ENCODE measurements around the gene KLHL5. TPM values are rescaled to one million over a fixed set of nuclear protein-coding genes. Genes with fewer than 3 reads are reported as not detected.

Gene KLHL5
- total and polyA plus RNA-seq, 2 of the 4 experiments (the other 2 are of a cell fraction) = 58.8 to 97.7 TPM

DNA sequence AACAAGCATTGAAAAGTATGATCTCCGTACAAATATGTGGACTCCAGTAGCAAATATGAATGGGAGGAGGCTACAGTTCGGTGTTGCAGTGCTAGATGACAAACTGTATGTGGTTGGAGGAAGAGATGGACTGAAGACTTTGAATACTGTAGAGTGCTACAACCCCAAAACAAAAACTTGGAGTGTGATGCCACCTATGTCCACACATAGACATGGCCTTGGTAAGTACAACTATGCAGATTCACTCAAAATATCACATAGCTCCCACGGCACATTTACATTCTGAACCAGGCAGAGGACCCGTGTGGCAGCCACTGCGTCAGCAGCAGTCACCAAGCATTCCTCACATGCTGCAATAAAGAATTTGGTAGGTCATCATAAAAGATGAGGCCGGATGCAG is 41.3 kb downstream of the KLHL5 start:
- POLR2A ChIA-PET (ENCODE audit: unreplicated experiment) = no interaction called here
- no peak overlapping the region for H3K18ac ChIP-seq (ENCODE audit: low read depth, low read length)
- H2BK5ac ChIP-seq (ENCODE audit: low read depth, low read length, poor library complexity, severe bottlenecking) = no peak overlapping the region
- no peak for DNase-seq
- dilution Hi-C loops (cut with HindIII; ENCODE audit: low sequenced_read_pairs, unreplicated experiment) = no loop called here
- H3K4me3 ChIP-seq (ENCODE audit: insufficient read depth, low read depth, low read length) = no peak overlapping the region
- H3K4me1 ChIP-seq (ENCODE audit: control insufficient read depth, insufficient read depth, low read length) = no peaks in the 10 kb centered on the region
- no peak overlapping the region for H2AK5ac ChIP-seq (ENCODE audit: low read depth, low read length)
- no peak overlapping the region for H3K9ac ChIP-seq (ENCODE audit: low read depth, low read length)
- no peaks in the 10 kb centered on the region for H3K27me3 ChIP-seq (ENCODE audit: control insufficient read depth, insufficient read depth, low read length)
- peaks cover 10 to 24% of the 10 kb centered on the region in 2 experiments; a peak in 3 of 4 replicates for H3K79me1 ChIP-seq (ENCODE audit: low read depth in 1 of 2, low read length in 2 of 2)
- H3K27ac ChIP-seq (ENCODE audit: insufficient read depth, low read length) = no peak overlapping the region
- no peak overlapping the region for H4K8ac ChIP-seq (ENCODE audit: low read depth in 2 of 2, low read length in 2 of 2)
- no peak for ATAC-seq (ENCODE audit: low read depth)
- WGBS, 2 experiments (ENCODE audit: extremely low coverage in 2 of 2, insufficient read length in 1 of 2) = no CpG with 5 or more reads among the region's 6 CpGs
- H2BK15ac ChIP-seq (ENCODE audit: low read depth, low read length) = no peak overlapping the region
- no peak overlapping the region for H2AK9ac ChIP-seq (replicated peaks; ENCODE audit: low read depth, low read length, poor library complexity)
- no peak overlapping the region for H3K23ac ChIP-seq (ENCODE audit: low read depth, low read length)
- H2BK120ac ChIP-seq (ENCODE audit: low read depth, low read length) = no peak overlapping the region
- H4K20me1 ChIP-seq (ENCODE audit: insufficient read depth, low read length) = peaks cover 4% of the 10 kb centered on the region; the same call in 1 of the 2 replicates
- in situ Hi-C loops (cut with MboI; ENCODE audit: low sequenced_read_pairs) = no loop called here
- H4K5ac ChIP-seq (ENCODE audit: low read depth, low read length) = no peak overlapping the region
- no peak overlapping the region for H3K4ac ChIP-seq (ENCODE audit: low read depth, low read length)
- peaks cover 3% of the 10 kb centered on the region; the same call in 1 of the 2 replicates for H3K9me1 ChIP-seq (ENCODE audit: insufficient read depth, low read length)
- H4K91ac ChIP-seq (ENCODE audit: insufficient read depth, low read depth, low read length) = no peak overlapping the region
- TF ChIP-seq CEBPB (IDR thresholded peaks at IDR 0.05; ENCODE audit: low read depth, low read length) (no peak), RCOR1 (IDR thresholded peaks at IDR 0.05; ENCODE audit: insufficient replicate concordance, low read length) (no peak)
- no peak overlapping the region for H2AFZ ChIP-seq (replicated peaks; ENCODE audit: low read length, poor library complexity)
- no peak overlapping the region for H3K56ac ChIP-seq (ENCODE audit: extremely low read depth, insufficient read depth, low read length)
- H2BK20ac ChIP-seq (ENCODE audit: low read depth, low read length) = no peak overlapping the region
- no peak overlapping the region for H3K4me2 ChIP-seq (ENCODE audit: low read depth, low read length)
- BruUV-seq (replicated peaks) = no TSS peak
- CTCF ChIA-PET = interaction anchor here (0.6 kb wide), 1 partner anchor 208 kb away, joined by 3 read pairs; no protein-coding TSS in a partner anchor
- H3K36me3 ChIP-seq (ENCODE audit: control insufficient read depth, insufficient read depth, low read length) = peaks cover 38% of the 10 kb centered on the region
- no peak overlapping the region for H3K14ac ChIP-seq (replicated peaks; ENCODE audit: low read depth, low read length)
- intact Hi-C loops (cut with micrococcal nuclease) = no loop called here
- no peaks in the 10 kb centered on the region for H3K9me3 ChIP-seq (ENCODE audit: control insufficient read depth, insufficient read depth, low read length)

Data from IMR-90 (cell line).